Memory B cell (primary cell): Measurements from ENCODE around the gene DNAJC9.
"Not testable (repeated sequence)": the region's sequence is repeated elsewhere in the genome, so short reads cannot be mapped to it uniquely, and the experiment has no call there.

Source experiments
- ATAC-seq: fragments of 150-1000 bp; cut with Tn5 transposase; 2 replicates; pipeline ENCODE4 v1.10.0; 2021; ENCODE audit warnings: low read depth, mild to moderate bottlenecking, moderate library complexity
- DNase-seq, 2 donors: peaks; one replicate each; pipeline ENCODE4 v3.0.0; 2022; ENCODE audit warnings: low spot score in 2 of 2
- H3K27ac Mint-ChIP-seq: one replicate; pipeline ENCODE4 v1.8.0; 2022; ENCODE audit warnings: mild to moderate bottlenecking, moderate library complexity, mixed read lengths
- H3K27me3 Mint-ChIP-seq: one replicate; pipeline ENCODE4 v1.8.0; 2022; ENCODE audit warnings: mixed read lengths
- H3K36me3 Mint-ChIP-seq: one replicate; pipeline ENCODE4 v1.8.0; 2022; ENCODE audit warnings: mild to moderate bottlenecking, mixed read lengths
- H3K4me1 Mint-ChIP-seq: one replicate; pipeline ENCODE4 v1.8.0; 2022; ENCODE audit warnings: mixed read lengths
- H3K4me3 Mint-ChIP-seq: one replicate; pipeline ENCODE4 v1.8.0; 2022; ENCODE audit warnings: mild to moderate bottlenecking, moderate library complexity, mixed read lengths
- H3K9me3 Mint-ChIP-seq: one replicate; pipeline ENCODE4 v1.8.0; 2022; ENCODE audit warnings: mixed read lengths

The DNAJC9 gene, protein sequence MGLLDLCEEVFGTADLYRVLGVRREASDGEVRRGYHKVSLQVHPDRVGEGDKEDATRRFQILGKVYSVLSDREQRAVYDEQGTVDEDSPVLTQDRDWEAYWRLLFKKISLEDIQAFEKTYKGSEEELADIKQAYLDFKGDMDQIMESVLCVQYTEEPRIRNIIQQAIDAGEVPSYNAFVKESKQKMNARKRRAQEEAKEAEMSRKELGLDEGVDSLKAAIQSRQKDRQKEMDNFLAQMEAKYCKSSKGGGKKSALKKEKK

DNA sequence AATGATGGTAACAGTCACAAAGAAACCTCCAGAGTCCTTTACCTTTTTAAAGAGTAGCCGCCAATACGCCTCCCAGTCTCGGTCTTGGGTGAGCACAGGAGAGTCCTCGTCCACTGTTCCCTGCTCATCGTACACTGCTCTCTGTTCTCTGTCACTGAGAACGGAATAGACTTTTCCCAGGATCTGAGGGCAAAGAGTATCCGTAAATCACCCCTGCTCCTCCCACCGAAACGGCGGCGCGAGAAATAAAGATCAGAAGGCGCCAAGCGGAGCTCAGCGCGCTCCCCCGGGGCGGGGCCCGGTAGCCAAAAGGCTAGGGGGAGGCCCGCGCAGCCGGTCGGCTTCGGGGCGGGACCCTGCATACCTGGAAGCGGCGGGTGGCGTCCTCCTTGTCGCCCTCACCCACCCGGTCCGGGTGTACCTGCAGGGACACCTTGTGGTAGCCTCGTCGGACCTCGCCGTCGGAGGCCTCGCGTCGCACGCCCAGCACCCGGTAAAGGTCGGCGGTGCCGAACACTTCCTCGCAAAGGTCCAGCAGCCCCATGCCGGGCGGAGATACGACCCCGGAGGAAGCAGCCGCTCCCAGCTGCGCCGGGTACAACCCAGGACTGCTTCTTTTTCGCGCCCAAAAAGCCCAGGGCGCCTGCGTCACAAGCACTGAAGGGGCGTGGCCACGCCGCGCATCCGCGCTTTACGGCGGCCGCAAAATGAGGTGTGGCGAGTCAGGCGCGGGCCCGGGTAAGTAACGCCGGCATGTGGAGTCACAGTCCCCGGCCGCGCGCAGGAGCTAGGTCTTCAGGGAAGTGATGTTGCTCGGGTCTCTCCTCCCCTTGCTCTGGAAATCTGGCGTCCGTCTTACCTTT lies at the start of gene DNAJC9:
DNAJC9 (minus strand) TSS at position 610 of the 863 bp plus-strand sequence; CDS start at position 544, 66 bp downstream.
- H3K36me3 Mint-ChIP-seq = peaks cover 25% of the 10 kb centered on the region
- DNase-seq (peak; percentile 95 to 99), ATAC-seq (peak; percentile 84)
- H3K4me3 Mint-ChIP-seq = peak within 1 kb of the TSS; percentile 94
- H3K27ac Mint-ChIP-seq = peak within 1 kb of the TSS; percentile 96
- H3K4me1 Mint-ChIP-seq = peaks cover 35% of the 10 kb centered on the region
- H3K27me3 Mint-ChIP-seq = no peaks in the 10 kb centered on the region
- no peaks in the 10 kb centered on the region for H3K9me3 Mint-ChIP-seq

DNA sequence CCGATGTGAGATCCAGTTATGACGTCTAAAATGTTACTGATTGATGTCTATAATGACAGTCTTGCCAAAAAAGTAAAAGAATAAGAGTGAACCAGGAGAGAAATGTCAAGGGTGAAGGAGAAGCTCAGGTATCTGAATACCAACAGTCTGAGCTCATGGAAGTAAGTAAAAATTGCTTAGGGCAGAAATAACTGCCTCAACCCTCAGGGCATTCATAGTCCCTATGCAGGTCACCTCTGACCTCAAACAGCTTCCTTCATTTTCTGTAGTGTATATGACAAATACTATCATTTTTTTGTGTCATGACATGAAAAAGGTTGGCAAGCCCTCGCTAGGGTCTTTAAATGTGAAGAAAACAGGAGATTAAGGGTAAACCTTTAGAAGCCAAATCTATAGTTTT lies 46.4 kb upstream of the DNAJC9 start:
- peaks cover 4% of the 10 kb centered on the region for H3K9me3 Mint-ChIP-seq
- no peak for DNase-seq
- H3K4me1 Mint-ChIP-seq = no peaks in the 10 kb centered on the region
- H3K27ac Mint-ChIP-seq = no peak overlapping the region
- H3K36me3 Mint-ChIP-seq = peaks cover 11% of the 10 kb centered on the region
- H3K4me3 Mint-ChIP-seq = no peak overlapping the region
- no peak for ATAC-seq
- no peaks in the 10 kb centered on the region for H3K27me3 Mint-ChIP-seq

DNA sequence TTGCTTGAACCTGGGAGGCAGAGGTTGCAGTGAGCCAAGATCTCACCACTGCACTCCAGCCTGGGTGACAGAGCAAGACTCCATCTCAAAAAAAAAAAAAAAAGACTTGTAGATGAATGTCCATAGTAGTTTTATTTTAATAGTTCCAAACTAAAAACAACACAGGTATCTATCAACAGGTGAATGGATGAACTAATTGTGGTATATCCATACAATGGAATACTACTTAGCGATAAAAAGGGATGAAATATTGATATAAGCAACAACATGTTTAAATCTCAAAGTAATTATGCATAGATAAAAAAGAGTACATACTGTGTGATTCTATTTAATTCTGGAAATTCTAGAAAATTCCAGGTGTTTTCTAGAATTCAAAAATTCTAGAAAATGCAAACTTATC lies 42.9 kb upstream of the DNAJC9 start:
- Mint-ChIP-seq H3K36me3 (peaks cover 11% of the 10 kb centered on the region), H3K27ac (no peak overlapping the region), H3K4me1 (peaks cover 2% of the 10 kb centered on the region), H3K27me3 (no peaks in the 10 kb centered on the region), H3K9me3 (peaks cover 4% of the 10 kb centered on the region), H3K4me3 (no peak overlapping the region)
- ATAC-seq = no peak
- DNase-seq = no peak

DNA sequence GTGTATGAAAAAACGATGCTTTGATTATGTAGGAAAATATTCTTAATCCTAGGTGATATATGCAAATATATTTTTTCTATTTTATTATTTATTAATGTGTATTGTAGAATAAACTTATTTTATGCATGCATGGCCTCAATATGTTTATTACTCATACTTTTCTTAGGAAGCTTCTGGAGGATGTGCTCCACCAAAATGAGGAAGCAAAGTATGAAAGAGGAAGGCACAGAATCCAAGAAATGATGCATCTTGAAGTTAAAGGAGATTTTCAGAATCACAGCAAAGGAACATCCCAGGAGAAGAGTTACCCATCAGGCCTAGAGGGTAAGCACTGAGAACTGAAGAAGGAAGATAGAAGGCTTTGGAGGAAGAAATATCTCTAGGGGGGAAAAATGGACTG lies 40.4 kb upstream of the DNAJC9 start:
- Mint-ChIP-seq H3K27ac (no peak overlapping the region), H3K9me3 (peaks cover 4% of the 10 kb centered on the region)

DNA sequence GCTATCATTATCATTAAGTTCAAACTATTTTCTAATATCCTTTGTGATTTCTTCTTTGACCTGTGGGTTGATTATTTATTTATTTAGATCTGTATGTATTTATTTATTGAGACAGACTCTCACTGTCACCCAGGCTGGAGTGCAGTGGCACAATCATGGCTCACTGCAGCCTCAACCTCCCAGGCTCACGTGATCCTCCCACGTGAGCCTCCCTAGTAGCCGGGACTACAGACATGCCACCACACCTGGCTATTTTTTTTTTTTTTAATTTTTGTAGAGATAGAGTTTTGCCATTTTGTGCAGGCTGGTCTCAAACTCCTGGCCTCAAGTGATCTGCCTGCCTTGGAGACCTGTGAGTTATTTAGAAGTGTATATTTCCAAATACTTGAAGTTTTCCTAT lies 34.0 kb upstream of the DNAJC9 start:
- DNase-seq = no peak
- H3K27me3 Mint-ChIP-seq = no peaks in the 10 kb centered on the region
- ATAC-seq = no peak
- no peaks in the 10 kb centered on the region for H3K36me3 Mint-ChIP-seq
- H3K27ac Mint-ChIP-seq = no peak overlapping the region
- peaks cover 3% of the 10 kb centered on the region for H3K4me1 Mint-ChIP-seq
- no peaks in the 10 kb centered on the region for H3K9me3 Mint-ChIP-seq
- no peak overlapping the region for H3K4me3 Mint-ChIP-seq

More for the DNA sequence above, 40.4 kb upstream of the DNAJC9 start:
- ATAC-seq = no peak
- H3K4me3 Mint-ChIP-seq = no peak overlapping the region
- H3K36me3 Mint-ChIP-seq = peaks cover 11% of the 10 kb centered on the region
- no peaks in the 10 kb centered on the region for H3K27me3 Mint-ChIP-seq
- no peak for DNase-seq
- H3K4me1 Mint-ChIP-seq = peaks cover 2% of the 10 kb centered on the region

DNA sequence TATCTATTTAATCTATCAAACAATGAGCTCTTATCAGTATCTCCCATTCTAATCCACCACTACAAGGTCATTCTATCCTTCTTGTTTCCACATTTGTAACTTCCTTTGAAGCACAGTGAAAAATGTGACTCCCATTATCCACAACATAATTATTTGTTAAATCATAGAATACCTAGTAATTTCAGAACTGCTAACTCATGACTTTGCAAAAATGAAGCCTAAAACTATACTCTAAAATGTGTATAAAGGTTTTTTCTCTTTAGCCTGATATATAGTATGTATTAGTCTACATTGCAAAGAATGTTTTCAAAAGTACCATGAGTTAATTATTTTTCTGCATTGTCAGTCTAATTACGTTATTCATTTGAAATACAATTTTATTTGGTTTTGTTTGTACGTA lies 17.4 kb upstream of the DNAJC9 start:
- Mint-ChIP-seq H3K9me3 (no peaks in the 10 kb centered on the region), H3K4me3 (no peak overlapping the region), H3K4me1 (no peaks in the 10 kb centered on the region), H3K27ac (no peak overlapping the region), H3K36me3 (no peaks in the 10 kb centered on the region), H3K27me3 (no peaks in the 10 kb centered on the region)
- no peak for ATAC-seq
- no peak for DNase-seq

DNA sequence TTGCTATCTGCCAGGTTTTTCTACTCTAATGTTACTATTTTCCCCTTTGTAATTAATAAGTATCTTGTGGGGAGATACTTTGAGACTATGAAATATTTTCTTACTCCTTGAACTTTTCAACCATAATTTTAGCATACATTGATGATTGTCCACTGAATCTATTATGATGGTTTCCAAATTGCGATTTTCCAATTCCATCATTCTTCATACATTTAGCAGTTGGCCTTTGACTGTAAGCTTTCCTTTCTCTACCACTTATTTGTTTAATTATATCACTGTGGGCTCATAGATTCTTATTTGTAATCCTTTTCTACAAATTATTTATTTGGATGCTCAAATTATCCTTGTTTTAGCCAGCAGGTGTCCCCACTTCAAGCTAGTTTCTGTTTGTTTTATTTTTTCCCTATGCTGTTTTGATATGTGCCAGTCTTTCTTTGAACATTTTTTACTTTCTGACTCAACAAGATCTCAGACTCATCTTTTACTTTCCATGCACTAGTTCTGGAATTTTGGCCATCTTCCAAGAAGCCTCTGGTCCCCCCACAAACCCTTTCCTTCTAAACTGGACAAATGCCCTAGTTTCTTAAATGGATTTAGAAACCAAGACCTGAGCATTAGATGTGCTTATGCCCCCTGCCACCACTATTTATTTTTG lies 16.8 kb upstream of the DNAJC9 start:
- no peak overlapping the region for H3K4me3 Mint-ChIP-seq
- H3K9me3 Mint-ChIP-seq = peaks cover 4% of the 10 kb centered on the region
- H3K4me1 Mint-ChIP-seq = no peaks in the 10 kb centered on the region
- H3K27me3 Mint-ChIP-seq = no peaks in the 10 kb centered on the region
- ATAC-seq (no peak), DNase-seq (no peak)
- H3K27ac Mint-ChIP-seq = no peak overlapping the region
- H3K36me3 Mint-ChIP-seq = no peaks in the 10 kb centered on the region

DNA sequence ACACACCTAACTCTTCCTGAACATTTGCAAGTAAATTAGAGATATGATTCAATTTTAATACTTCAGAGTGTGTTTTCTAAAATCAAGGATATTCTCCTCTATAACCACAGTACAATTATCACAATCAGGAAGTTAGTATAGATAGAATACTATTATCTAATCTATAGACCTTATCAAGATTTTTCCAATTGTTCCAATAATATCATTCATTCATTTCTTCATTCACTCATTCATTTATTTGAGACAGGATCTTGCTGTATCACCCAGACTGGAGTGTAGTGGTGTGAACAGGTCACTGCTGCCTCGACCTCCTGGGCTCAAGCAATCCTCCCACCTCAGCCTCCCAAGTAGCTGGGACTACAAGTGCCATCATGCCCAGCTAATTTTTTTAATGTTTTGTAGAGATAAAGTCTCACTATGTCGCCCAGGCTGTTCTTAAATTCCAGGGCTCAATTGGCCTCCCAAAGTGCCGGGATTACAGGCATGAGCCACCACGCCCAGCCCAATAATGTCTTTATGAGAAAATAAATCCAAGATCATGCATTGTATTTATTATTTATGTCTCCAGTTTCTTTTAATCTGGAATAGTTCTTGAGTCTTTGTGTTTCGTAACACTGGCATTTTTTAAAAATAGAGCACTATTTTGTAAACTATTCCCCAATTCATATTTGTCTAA lies 16.0 kb upstream of the DNAJC9 start:
- Mint-ChIP-seq H3K4me3 (no peak overlapping the region), H3K4me1 (no peaks in the 10 kb centered on the region), H3K9me3 (peaks cover 4% of the 10 kb centered on the region), H3K27me3 (no peaks in the 10 kb centered on the region), H3K36me3 (no peaks in the 10 kb centered on the region), H3K27ac (no peak overlapping the region)
- DNase-seq (no peak), ATAC-seq (no peak)

DNA sequence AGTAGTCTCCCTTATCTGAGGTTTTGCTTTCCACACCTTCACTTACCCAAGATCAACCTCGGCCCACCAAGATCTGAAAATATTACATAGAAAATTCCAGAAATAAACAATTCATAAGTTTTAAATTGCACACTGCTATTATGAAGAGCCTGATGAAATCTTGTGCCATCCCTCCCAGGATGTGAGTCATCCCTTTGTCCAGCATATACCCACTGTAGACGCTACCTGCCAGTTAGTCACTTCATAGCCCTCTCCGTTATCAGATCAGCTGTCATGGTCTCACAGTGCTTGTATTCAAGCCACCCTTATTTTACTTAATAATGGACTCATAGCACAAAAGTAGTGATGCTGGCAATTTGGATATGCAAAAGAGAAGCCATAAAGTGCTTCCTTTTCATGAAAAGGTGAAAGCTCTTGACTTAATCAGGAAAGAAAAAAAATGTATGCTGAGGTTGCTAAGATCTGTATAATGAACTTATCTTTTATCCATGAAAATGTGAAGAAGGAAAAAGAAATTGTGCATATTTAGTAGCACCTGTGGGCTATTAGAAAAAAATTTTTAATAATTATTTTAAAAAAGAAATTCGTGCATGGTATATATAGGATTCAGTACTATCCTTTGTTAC lies 15.2 kb upstream of the DNAJC9 start:
- no peak overlapping the region for H3K27ac Mint-ChIP-seq
- ATAC-seq = no peak
- DNase-seq = no peak
- no peak overlapping the region for H3K4me3 Mint-ChIP-seq
- no peaks in the 10 kb centered on the region for H3K27me3 Mint-ChIP-seq
- H3K4me1 Mint-ChIP-seq = no peaks in the 10 kb centered on the region
- peaks cover 4% of the 10 kb centered on the region for H3K9me3 Mint-ChIP-seq
- H3K36me3 Mint-ChIP-seq = no peaks in the 10 kb centered on the region

DNA sequence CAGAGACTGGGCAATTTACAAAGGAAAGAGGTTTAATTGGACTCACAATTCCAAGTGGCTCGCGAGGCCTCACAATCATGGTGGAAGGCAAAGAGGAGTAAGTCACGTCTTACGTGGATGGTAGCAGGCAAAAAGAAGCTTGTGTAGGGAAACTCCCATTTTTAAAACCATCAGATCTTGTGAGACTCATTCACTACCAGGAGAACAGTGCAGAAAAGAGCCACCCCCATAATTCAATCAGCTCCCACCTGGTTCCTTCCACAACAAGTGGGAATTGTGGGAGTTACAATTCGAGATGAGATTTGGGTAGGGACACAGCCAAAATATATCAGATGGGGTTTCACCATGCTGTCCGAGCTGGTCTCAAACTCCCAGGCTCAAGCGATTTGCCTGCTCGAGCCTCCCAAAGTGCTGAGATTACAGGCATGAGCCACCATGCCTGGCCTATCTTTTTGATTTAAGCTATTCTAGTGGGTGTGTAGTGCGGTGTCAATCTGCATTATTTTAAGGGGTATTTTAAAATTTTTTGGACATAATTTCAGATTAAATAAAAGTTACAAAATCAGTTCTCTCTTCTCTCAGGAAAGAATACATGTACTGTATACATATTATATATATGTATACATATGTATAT lies 14.4 kb upstream of the DNAJC9 start:
- Mint-ChIP-seq H3K27ac (no peak overlapping the region), H3K27me3 (no peaks in the 10 kb centered on the region), H3K4me3 (no peak overlapping the region), H3K36me3 (no peaks in the 10 kb centered on the region), H3K9me3 (peaks cover 4% of the 10 kb centered on the region), H3K4me1 (no peaks in the 10 kb centered on the region)
- ATAC-seq (no peak), DNase-seq (no peak)

DNA sequence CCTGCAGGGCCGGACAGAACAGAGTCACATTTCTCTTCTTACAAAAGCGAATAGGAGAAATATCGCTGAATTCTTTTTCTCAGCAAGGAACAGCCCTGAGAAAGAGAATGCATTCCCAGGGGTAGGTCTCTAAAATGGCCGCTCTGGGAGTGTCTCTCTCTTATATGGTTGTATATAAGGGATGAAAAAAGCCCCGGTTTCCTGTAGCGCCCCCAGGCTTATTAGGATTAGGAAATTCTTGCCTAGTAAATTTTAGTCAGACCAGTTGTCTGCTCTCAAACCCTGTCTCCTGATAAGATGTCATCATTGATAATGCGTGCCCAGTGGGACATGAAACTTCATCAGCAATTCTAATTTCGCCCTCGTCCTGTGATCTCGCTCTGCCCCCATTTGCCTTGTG lies 11.6 kb upstream of the DNAJC9 start:
- ATAC-seq, H3K4me3 Mint-ChIP-seq, H3K27ac Mint-ChIP-seq, DNase-seq, H3K9me3 Mint-ChIP-seq, H3K4me1 Mint-ChIP-seq, H3K27me3 Mint-ChIP-seq, H3K36me3 Mint-ChIP-seq: not testable (repeated sequence)

DNA sequence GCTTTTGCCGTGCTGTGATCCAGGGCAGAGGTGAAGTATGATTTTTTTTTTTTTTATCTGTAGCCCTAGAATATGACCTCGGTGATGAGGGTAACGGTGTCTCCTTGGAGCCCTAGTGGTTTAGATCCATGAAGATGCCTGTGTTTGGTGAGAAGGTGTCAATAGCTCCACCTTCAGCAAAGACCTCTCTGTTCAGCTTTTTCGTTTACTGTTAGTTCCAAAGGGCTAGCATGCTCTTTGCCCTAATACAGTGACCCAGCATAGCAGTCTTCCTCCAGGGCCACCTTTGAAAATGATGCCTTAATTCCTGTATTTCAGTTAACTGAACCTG lies 6.1 kb upstream of the DNAJC9 start:
- Mint-ChIP-seq H3K27me3 (no peaks in the 10 kb centered on the region), H3K36me3 (peaks cover 8% of the 10 kb centered on the region)

DNA sequence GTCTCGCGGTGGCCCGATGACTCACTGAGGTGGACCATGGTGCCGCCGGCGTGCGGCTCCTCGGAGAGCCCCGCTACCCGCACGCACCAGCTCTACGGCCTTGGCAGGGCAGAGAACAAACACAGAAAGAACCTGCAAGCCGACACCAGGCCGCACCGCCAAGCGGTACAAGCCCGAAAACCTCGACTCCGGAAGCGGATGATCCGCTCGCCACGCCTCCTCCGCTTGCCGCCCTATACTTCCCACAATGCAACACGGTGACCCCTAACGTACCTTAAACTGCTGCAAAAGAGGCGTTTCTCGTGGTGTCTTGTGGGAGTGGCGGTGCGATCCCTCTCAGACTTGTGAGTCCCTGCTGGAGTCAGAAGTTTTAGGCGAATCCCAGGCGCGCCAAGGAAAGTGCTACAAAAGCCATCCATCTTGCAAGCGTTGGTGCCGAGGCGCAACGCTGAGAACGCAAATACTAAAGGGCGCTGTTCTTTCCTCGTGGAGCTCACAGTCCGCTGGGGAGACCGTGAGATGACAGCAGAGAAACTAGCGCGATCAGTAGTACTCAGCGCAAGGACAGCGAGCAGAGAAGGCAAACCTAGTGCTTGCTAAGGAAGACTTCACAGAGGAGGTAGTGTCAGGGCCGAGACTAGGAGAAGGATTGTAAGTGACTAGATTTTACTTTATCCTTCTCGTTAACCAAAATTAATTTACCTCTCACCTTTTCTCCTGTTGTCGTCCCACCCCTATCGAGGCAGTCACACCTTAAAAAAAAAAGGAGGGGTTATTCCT lies 5.6 kb upstream of the DNAJC9 start, which contains the start of gene MRPS16:
MRPS16 (minus strand) TSS at position 200 of the 780 bp plus-strand sequence; CDS start at position 38, 162 bp downstream.
- Mint-ChIP-seq H3K36me3 (peaks cover 8% of the 10 kb centered on the region), H3K27ac (peak within 1 kb of the TSS; percentile 96), H3K9me3 (no peaks in the 10 kb centered on the region), H3K4me3 (peak within 1 kb of the TSS; percentile 99), H3K27me3 (no peaks in the 10 kb centered on the region), H3K4me1 (peaks cover 24% of the 10 kb centered on the region)
- ATAC-seq = peak; percentile 92
- peak; percentile 84 to 89 for DNase-seq

More for the DNA sequence above, 6.1 kb upstream of the DNAJC9 start:
- H3K4me1 Mint-ChIP-seq = peaks cover 20% of the 10 kb centered on the region
- H3K9me3 Mint-ChIP-seq = no peaks in the 10 kb centered on the region
- peak overlapping the region; percentile 96 for H3K27ac Mint-ChIP-seq
- DNase-seq (no peak), ATAC-seq (no peak)
- peak overlapping the region; percentile 99 for H3K4me3 Mint-ChIP-seq
